OCI-LY7 (cell line): ENCODE measurements around the gene USP37. TPM values are rescaled to one million over a fixed set of nuclear protein-coding genes. Genes with fewer than 3 reads are reported as not detected.

ENCODE experiments used
- BruUV-seq: library from RNA; stranded (reverse); fragments of 400-500 nt; replicated peaks from 2 replicates; lab custom pipeline; 2021; lab: Mats Ljungman, UMichigan
- CTCF ChIA-PET: fragments of 300-600 bp; sonication (Branson Sonifier 250); formaldehyde crosslinking; loops from one replicate; lab custom pipeline; 2022; ENCODE audit warnings: antibody characterized with exemption; ENCODE audit not compliant: unreplicated experiment; lab: Charles Lee
- POLR2A ChIA-PET: fragments of 300-600 bp; sonication (Branson Sonifier 250); formaldehyde crosslinking; loops from one replicate; lab custom pipeline; 2022; ENCODE audit warnings: antibody characterized with exemption; lab: Charles Lee
- DNase-seq: peaks from one replicate; pipeline ENCODE4 v3.0.0-alpha.2; 2015; ENCODE audit warnings: low spot score
- H2AFZ ChIP-seq: fragments of 200-600 bp; sonication (generic), shearing (Covaris generic); 2 replicates; pipeline ENCODE4 v1.6.1; 2014; ENCODE audit warnings: mild to moderate bottlenecking, antibody characterized with exemption, low read length, moderate library complexity
- H3K27ac ChIP-seq: fragments of 200-600 bp; sonication (generic); 2 replicates; pipeline ENCODE4 v1.5.1; 2014; ENCODE audit warnings: mixed run types, low read depth, mild to moderate bottlenecking, moderate library complexity, low read length, inconsistent platforms; ENCODE audit not compliant: poor library complexity, severe bottlenecking
- H3K36me3 ChIP-seq: fragments of 200-600 bp; sonication (generic); 2 replicates; pipeline ENCODE4 v1.6.1; 2014; ENCODE audit warnings: mild to moderate bottlenecking, antibody characterized with exemption, low read length, moderate library complexity, mixed read lengths; ENCODE audit not compliant: insufficient read depth
- H3K4me1 ChIP-seq: fragments of 200-600 bp; sonication (generic); 2 replicates; pipeline ENCODE4 v1.5.1; 2014; ENCODE audit warnings: mild to moderate bottlenecking, low read length; ENCODE audit not compliant: insufficient read depth, poor library complexity, severe bottlenecking
- H3K4me2 ChIP-seq: fragments of 200-600 bp; sonication (generic); 2 replicates; pipeline ENCODE4 v1.6.1; 2014; ENCODE audit warnings: mild to moderate bottlenecking, low read length
- H3K4me3 ChIP-seq: fragments of 200-600 bp; sonication (generic); 2 replicates; pipeline ENCODE4 v1.5.1; 2014; ENCODE audit warnings: mild to moderate bottlenecking, low read depth, low read length; ENCODE audit not compliant: poor library complexity, severe bottlenecking
- H3K79me2 ChIP-seq: fragments of 200-600 bp; sonication (generic); 2 replicates; pipeline ENCODE4 v1.6.1; 2016; ENCODE audit warnings: low read depth, mild to moderate bottlenecking, low read length, moderate library complexity, mixed read lengths; ENCODE audit not compliant: insufficient read depth
- H3K9me2 ChIP-seq: fragments of 200-600 bp; sonication (generic); 2 replicates; pipeline ENCODE4 v1.6.1; 2016; ENCODE audit warnings: mild to moderate bottlenecking, low read length, mixed read lengths; ENCODE audit not compliant: insufficient read depth
- H3K9me3 ChIP-seq: fragments of 200-600 bp; sonication (generic); 2 replicates; pipeline ENCODE4 v1.6.1; 2014; ENCODE audit warnings: mild to moderate bottlenecking, mixed run types, low read length, mixed read lengths
- H4K20me1 ChIP-seq: fragments of 200-600 bp; sonication (generic); 2 replicates; pipeline ENCODE4 v1.6.1; 2014; ENCODE audit warnings: mild to moderate bottlenecking, antibody characterized with exemption, low read length, moderate library complexity, mixed read lengths; ENCODE audit not compliant: insufficient read depth
- EZH2phosphoT487 ChIP-seq: fragments of 200-600 bp; sonication (generic); IDR thresholded peaks from 2 replicates; pipeline ENCODE4 v1.6.1; 2018; ENCODE audit warnings: low read depth, borderline replicate concordance, mild to moderate bottlenecking, mixed run types, antibody characterized with exemption, low read length, moderate library complexity, mixed read lengths
- intact Hi-C: fragments of 100-400 bp; cut with micrococcal nuclease; formaldehyde crosslinking; loops from one replicate; pipeline ENCODE4 v1.10.0; 2022; ENCODE audit not compliant: unreplicated experiment
- total RNA-seq, 2 experiments: library from RNA; depleted of rRNA in 1 of 2; stranded (reverse); fragments of >200 nt in 1 of 2; shearing (Covaris generic) in 1 of 2; gene quantifications; 2 replicates each; pipeline ENCODE4 v1.2.3, GENCODE V29; 2014 to 2022
- TF ChIP-seq, protein P1 (sequence below): fragments of 200-600 bp; sonication (generic); conservative IDR thresholded peaks from 2 replicates; pipeline ENCODE4 v1.5.1; 2014; ENCODE audit warnings: mild to moderate bottlenecking, antibody characterized with exemption, low read length, moderate library complexity, mixed read lengths

USP37 gene
- total RNA-seq, 2 experiments from 2014 or later, result 23.3 to 32.4 TPM

DNA sequence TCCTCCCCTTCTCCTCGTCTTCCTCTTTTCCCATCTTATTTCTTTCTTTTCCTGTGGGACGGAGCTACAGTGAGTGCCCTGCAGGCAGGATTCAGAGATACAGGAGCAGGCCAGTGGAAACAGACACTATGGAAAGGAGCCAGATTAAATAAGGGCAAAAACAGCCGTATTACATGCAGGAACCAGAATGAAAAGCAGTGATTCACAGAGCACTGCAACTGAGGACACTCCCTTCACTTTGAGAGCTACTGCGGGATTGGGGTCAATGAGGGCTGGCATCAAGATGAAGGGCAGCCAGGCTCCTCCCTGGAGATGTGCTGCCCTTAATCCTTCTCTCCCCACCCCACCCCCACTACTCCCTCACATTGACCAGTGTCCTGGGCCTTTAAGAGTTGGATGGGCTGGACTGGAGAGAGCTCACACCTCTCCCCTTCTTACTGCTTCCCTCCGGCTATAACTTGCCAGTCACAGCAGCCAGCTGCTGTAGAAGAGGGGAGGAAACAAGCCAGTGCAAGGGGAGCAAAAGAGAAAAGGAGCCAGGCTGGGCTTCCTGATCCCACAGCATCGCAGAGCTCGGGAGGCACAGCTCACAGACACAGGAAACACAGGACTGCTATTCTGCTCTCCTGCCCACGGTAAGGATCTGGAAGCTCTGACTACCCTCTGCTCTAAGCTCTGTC is 39.4 kb upstream of the USP37 start, which contains the start of gene PLCD4:
PLCD4 (plus strand) TSS at position 464 of the 680 bp plus-strand sequence. CDS start 7,841 bp downstream, outside the sequence.
- Histone ChIP-seq H3K4me1 (no peaks in the 10 kb centered on the region), H3K36me3 (no peaks in the 10 kb centered on the region), H3K9me2 (no peaks in the 10 kb centered on the region), H3K27ac (no peak within 1 kb of the TSS), H3K4me3 (no peak within 1 kb of the TSS), H4K20me1 (no peaks in the 10 kb centered on the region), H3K79me2 (no peaks in the 10 kb centered on the region), H3K4me2 (no peak within 1 kb of the TSS), H2AFZ (no peak within 1 kb of the TSS), H3K9me3 (no peaks in the 10 kb centered on the region)
- intact Hi-C loops, result no loop called here
- DNase-seq, result no peak
- ChIA-PET POLR2A (interaction anchor here (0.6 to 1.7 kb wide), 4 partner anchors 9 to 90 kb away, joined by 4 to 5 read pairs (median 5); no protein-coding TSS in a partner anchor), CTCF (interaction anchor here (1.1 kb wide), 1 partner anchor 9 kb away, joined by 3 read pairs; no protein-coding TSS in a partner anchor)
- BruUV-seq, result no TSS peak
- TF ChIP-seq, protein P1, sequence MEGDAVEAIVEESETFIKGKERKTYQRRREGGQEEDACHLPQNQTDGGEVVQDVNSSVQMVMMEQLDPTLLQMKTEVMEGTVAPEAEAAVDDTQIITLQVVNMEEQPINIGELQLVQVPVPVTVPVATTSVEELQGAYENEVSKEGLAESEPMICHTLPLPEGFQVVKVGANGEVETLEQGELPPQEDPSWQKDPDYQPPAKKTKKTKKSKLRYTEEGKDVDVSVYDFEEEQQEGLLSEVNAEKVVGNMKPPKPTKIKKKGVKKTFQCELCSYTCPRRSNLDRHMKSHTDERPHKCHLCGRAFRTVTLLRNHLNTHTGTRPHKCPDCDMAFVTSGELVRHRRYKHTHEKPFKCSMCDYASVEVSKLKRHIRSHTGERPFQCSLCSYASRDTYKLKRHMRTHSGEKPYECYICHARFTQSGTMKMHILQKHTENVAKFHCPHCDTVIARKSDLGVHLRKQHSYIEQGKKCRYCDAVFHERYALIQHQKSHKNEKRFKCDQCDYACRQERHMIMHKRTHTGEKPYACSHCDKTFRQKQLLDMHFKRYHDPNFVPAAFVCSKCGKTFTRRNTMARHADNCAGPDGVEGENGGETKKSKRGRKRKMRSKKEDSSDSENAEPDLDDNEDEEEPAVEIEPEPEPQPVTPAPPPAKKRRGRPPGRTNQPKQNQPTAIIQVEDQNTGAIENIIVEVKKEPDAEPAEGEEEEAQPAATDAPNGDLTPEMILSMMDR, result no peak
- no peak for TF ChIP-seq EZH2phosphoT487

DNA sequence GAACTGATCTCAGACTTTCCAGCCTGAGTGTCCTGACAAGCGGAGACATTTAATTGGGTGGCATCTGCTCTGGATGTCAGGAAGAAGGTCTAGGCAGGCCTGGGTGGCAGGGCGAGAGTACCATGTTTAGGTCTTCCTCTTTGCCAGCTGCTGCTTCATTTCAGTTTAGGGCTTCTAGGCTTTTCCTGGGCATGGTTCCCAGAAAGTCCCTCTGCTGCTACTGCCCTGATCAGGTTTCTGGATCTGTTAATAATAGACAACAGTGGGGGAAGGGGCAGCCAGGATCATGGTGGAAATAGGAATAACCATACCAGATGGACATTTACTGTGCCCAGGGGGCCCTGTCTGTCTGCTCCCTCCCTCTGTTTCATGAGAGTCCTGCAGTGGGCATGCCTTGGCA is 37.3 kb upstream of the USP37 start:
- Histone ChIP-seq H3K4me3 (no peak overlapping the region), H3K9me3 (no peaks in the 10 kb centered on the region), H3K27ac (no peak overlapping the region), H3K36me3 (no peaks in the 10 kb centered on the region), H3K4me2 (no peak overlapping the region), H4K20me1 (no peaks in the 10 kb centered on the region), H3K79me2 (no peaks in the 10 kb centered on the region), H2AFZ (no peak overlapping the region), H3K4me1 (peaks cover 3% of the 10 kb centered on the region), H3K9me2 (no peaks in the 10 kb centered on the region)
- CTCF ChIA-PET, result no interaction called here
- TF ChIP-seq, protein P1, result no peak
- no peak for TF ChIP-seq EZH2phosphoT487
- intact Hi-C loops, result no loop called here
- BruUV-seq, result no TSS peak
- no peak for DNase-seq
- POLR2A ChIA-PET, result interaction anchor here (0.7 kb wide), 1 partner anchor 10 kb away, joined by 3 read pairs; no protein-coding TSS in a partner anchor

DNA sequence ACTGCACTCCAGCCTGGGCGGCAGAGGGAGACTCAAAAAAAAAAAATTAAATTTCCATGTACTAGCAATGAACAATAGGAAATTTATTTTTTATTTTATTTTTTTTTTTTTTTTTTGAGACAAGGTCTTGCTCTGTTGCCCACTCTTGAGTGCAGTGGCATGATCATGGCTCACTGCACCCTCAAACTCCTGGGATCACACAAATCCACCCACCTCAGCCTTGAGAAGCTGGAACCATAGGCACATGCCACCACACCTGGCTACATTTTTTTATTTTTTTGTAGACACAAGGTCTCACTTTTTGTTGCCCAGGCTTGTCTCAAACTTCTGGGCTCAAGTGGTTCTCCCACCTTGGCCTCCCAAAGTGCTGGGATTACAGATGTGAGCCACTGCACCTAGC is 17.4 kb upstream of the USP37 start:
- peaks cover 99% of the 10 kb centered on the region for H3K36me3 ChIP-seq
- no peaks in the 10 kb centered on the region for H3K9me3 ChIP-seq
- intact Hi-C loops, result no loop called here
- H3K4me2 ChIP-seq, result no peak overlapping the region
- CTCF ChIA-PET, result no interaction called here
- peaks cover 22% of the 10 kb centered on the region for H3K4me1 ChIP-seq
- no peak for TF ChIP-seq EZH2phosphoT487
- TF ChIP-seq, protein P1, result no peak
- H2AFZ ChIP-seq, result no peak overlapping the region
- BruUV-seq, result no TSS peak
- H3K4me3 ChIP-seq, result no peak overlapping the region
- H3K9me2 ChIP-seq, result no peaks in the 10 kb centered on the region
- H3K27ac ChIP-seq, result peak overlapping the region; percentile 66
- H3K79me2 ChIP-seq, result peaks cover 28% of the 10 kb centered on the region; the same call in 1 of the 2 replicates
- no peak for DNase-seq
- POLR2A ChIA-PET, result interaction anchor here (0.7 kb wide), 1 partner anchor 16 kb away, joined by 3 read pairs; no protein-coding TSS in a partner anchor
- H4K20me1 ChIP-seq, result no peaks in the 10 kb centered on the region
